Effector CD8-positive, alpha-beta T cell (primary cell): ENCODE results near the gene KIF1B.
"Not testable (repeated sequence)": the region's sequence is repeated elsewhere in the genome, so short reads cannot be mapped to it uniquely, and the experiment has no call there.

Experiments used
- DNase-seq: peaks from one replicate; lab custom pipeline; 2025; lab: John Stamatoyannopoulos, UW

The KIF1B gene

DNA sequence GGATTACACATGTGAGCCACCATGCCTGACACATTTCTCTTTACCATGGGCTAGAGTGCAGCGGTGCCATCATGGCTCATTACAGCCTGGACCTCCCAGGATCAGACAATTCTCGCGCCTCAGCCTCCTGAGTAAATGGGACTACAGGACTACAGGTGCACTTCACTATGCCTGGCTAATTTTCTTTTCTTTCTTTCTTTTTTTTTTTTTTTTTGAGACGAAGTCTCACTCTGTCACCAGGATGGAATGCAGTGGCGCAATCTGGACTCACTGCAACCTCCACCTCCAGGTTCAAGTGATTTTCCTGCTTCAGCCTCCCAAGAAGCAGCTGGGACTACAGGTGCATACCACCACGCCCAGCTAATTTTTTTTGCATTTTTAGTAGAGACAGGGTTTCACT, 14.8 kb upstream of the KIF1B start:
- DNase-seq: no peak

DNA sequence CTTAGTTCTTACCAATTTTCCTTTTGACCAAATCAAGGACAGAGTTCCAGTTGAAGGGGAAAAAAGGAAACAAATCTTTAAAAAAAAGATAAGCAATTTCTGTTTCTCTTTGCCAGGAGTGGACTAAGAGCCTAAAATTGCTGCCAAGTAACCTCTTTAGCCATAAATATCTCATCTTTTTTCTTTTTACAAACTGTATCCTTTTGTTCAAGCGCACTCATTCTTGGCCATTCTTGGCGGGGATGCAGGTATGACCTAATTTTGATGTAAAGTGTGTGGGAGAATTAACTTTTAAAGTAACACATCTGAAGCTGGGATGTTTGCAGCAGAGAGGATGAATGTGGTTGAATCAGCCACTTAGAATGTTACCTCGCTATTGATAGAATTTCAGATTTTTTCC, 13.4 kb upstream of the KIF1B start:
- DNase-seq: no peak

DNA sequence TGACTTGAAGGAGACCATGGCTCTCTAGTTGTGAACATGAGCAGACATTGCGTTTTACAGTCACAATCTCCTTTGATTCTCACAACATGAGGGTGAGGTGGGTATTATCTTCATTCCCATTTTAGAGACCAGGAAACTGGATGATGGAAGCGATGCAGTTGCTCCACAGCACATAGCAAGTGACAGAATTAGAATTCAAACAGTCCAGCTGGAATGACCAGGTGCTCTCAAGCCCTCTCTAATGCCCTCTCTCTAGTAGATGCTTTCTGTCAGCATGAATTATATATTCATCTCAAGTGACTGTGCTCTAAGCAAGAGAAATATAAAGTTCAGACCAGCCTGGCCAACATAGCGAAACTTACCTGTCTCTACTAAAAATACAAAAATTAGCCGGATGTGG, 9.8 kb upstream of the KIF1B start:
- no peak for DNase-seq

DNA sequence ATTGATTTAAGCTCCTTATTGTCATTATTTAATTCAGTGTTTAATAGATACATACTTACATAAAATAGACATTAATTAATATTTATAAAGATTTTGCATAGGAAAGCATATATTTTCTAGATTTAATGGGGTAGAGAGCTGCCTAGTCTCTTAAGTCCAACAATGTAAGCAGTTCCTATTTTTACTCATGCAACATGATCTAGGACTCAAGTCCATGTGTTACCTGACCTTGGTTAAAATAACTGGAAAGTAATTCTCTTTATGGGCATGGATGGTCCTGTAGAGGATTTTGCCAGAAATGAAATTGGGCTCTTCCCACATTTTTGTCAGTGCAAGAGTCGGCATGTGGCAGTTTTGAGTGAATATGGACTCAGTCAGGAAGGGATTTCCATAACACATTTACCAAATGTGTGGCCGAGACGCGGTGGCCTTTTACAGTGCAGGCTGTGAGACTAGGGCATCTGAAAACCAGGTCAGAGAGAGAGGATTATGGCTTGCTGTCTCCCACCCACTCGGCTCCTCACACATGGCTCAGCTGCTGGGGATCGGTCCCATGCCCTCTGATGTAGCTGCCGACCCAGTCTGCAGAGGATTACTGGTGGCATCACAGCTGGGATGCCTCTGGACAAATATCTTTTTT, 6.2 kb upstream of the KIF1B start:
- no peak for DNase-seq

DNA sequence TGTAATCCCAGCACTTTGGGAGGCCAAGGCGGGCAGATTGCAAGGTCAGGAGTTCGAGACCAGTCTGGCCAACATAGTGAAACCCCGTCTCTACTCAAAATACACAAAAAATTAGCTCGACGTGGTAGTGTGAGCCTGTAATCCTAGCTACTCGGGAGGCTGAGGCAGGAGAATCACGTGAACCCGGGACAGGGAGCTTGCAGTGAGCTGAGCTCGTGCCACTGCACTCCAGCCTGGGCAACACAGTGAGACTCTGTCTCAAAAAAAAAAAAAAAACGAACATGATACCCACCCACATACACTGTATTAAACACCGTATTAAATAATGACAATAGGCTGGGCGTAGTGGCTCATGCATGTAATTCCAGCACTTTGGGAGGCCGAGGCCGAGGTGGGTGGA, 5.2 kb upstream of the KIF1B start:
- not testable (repeated sequence) for DNase-seq

DNA sequence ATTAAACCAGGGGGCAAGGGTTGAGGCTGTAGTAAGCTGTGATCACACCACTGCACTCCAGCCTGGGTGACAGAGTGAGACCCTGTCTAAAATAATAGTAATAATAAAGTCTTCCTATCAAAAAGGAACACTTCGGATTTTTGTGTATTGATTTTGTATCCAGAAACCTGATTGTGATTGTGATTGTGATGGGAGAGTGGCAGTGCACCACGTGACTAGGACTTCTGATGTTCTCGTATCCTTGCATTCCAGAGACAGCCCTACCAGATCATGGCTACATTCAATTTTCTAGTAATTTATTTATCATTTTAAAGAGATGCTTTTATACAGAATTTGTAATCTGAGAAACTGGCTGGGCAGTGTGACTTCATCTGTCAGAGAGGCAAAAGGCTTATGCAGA, 2.6 kb upstream of the KIF1B start:
- DNase-seq: no peak

DNA sequence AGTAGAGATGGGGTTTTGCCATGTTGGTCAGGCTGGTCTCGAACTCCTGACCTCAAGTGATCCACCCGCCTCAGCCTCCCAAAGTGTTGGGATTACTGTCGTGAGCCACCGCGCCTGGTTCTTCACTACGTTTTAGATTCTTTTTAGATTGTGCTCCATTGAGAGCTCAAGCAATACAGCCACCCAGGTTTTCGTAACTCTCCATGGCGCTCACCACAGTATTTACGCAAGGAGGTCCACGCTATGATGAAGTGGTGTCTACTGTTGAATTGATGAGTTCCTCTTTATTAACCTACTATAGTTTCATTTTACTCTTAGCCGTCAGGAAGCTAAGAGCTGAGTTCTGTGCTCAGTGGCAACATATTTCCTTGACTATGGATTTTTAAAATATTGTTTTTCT, 1.8 kb upstream of the KIF1B start:
- no peak for DNase-seq

DNA sequence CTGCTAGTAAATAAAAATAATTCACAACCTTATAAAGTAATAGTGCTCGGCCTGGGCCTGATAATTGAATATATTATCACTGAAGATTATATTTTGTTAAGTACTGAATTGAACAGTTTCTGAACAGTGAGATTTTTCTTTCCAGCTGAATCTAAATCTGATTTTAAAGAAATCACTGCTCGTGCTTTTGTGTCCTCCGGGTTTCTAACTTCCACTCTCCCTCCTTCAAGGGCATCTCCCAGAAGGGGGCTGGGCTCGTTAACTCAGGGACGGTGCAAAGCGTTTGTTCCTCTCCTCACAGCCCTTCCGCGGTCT, 823 bp upstream of the KIF1B start:
- DNase-seq: no peak

DNA sequence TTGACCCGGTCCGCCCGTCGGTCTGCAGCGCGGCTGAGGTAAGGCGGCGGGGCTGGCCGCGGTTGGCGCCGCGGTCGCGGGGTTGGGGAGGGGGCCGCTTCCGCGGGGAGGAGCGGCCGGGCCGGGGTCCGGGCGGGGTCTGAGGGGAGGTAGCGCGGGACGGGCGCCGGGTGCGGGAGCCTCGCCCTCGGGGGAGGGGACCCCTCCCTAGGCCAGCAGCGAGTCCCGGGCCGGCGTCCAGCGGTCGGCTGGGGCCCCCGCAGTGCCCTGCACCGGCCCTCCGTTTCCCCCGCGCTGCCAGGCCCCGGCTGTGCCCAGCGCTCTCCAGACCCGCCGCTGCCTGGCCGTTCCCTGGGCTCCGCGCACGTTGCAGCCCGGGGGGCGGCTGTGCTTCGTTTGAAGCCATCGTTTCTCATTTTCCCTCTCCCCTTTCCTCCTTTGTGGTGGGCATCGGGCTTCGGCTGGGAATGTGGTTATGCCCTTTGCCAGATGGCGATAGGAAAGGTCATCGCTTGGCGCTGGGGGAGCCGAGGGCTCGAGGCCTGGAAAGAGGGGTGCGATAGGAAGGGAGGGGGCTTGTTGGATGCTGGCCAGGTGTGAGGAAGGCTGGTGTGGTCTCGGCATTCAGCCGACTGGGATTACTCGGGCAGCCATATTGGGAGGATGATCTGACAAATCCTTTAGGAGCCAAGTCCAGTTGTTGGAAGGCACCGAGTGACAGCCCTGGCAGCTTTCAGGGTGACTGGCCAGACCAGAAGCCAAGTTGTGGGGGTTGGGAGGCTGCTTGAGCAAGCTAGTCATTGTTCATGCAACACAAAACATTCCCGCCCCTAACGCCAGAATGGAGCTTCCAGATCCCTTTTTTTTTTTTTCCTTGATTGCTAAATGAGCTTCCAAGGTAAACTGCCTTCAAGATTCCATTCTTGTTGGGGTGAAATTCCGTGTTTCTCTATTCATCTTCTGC, 753 bp downstream of the KIF1B start:
- no peak for DNase-seq

DNA sequence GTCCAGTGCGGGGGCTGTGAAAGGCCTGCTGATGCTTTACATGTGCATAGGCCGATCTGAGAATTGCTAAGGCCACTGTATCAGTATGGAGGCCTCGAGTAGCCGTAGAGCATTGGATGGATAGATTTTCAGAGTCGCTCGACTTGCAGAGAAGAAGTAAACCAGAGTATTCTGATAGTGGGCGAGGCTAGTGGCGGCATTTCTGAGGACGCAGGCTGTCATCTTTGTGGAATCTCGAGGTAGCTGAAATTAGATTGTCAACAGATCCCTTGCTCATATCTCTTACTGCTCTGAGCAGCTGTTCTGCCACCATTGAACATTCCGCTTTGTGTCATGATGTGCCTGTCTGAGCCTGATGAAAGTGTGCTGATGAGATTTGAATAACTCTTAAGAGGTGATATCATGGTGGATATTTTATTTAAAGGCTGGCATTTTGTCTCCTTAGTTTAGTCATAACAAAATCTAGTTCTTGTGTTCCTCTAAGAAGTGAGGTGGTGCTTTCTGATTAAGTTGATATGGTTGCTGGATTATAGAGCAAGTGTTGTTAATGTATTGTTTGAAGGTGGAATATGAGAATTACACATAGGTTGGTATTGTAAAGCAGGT, 1.5 kb downstream of the KIF1B start:
- no peak for DNase-seq

DNA sequence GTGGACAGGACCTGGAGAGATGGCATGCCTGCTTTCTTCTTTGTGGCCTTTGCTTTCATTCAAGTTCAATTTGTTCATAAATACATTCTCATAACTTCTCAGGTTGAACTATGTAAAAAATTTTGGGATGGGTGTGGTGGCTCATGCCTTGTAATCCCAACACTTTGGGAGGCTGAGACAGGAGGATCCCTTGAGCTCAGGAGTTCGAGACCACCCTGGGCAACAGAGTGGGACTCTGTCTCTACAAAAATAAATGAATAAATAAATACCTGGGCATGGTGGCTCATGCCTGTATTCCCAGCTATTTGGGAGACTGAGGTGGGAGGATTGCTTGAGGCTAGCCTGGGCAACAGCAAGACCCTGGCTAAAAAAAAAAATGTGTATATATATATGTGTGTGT, 2.1 kb downstream of the KIF1B start:
- DNase-seq: no peak

DNA sequence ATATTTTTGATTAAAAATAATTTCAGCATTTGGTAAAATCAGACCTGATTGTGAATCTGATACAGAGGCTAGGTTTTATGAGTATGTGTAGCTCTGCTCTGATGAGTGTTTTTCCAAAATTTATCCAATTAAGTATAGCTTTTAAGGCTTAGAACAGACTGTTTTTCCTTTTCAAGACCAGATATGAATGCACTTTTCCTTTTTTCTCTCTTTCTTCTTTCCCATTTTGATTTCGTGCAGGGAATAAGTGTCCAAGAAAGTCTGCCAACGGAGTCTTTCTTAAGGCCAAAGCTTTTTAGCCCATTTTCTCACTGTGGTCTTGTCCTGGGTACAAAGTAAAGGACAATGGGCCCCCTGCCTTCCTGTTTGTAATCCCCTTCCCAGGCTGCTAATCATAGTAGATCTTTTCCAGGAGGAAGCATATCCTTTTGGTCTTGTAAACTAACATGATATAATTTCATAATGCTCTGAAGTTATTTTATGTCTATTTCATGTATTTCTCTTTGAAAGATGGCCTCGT, 2.9 kb downstream of the KIF1B start:
- DNase-seq: no peak

DNA sequence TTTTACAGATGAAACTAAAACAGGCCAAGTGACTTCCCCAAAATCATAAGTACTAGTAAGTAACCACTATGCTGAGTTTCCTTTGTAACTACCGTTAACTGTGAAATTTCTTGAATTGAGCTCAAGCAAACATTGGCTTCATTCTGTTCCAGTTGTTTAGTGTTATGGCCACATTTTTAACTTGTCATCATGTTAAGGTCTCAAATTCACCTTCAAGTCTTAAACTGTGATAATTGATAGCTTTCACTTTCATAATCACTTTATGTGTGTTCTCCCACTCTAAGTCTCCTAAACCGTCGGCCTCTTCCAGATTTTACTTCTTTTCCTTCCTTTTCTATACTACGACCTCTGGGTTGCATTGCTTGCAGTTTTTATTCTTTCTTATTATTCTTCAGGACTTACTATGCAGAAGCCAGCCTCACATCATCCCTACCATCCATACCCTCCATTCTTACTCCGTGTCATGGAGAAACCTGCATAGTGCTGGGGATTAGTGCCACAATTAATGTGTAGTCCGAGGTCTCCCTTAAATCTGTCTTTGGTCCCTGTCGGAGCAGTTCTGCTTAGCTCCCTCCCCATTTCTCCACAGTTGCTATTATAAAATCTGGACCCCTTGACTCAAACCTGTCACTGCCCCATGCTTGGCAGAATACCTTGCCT, 5.8 kb downstream of the KIF1B start:
- DNase-seq: no peak

DNA sequence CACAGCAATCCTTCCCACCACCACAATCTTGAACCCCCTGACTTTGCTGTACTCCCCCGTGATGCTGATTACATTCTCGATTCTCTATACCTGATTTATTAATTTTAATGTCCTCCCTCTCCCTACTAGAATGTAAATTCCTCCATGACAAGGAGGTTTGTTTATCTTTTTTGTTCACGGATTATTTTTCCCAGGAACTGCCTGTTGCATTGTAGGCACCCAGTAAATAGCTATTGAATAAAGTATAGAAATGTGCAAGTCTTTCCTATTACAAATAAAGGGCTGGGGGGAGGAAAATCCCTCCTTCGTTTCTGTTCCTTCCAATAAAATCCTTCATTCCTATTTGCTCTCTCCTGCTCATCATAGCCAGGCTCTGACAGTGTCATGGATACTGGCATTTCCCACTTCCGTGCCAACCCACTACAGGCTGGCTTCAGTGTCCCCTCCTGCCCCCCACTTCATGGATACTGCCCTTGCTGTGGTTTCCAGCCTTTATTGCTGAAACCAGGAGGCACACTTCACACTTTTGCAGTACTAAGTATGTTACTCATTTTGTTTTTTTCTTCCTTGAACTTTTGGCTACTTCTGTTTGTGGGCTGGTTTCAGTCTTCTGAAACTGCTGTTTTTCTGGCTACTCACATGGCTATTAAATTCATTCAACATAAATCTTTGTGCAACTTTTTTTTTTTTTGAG, 7.5 kb downstream of the KIF1B start:
- no peak for DNase-seq

DNA sequence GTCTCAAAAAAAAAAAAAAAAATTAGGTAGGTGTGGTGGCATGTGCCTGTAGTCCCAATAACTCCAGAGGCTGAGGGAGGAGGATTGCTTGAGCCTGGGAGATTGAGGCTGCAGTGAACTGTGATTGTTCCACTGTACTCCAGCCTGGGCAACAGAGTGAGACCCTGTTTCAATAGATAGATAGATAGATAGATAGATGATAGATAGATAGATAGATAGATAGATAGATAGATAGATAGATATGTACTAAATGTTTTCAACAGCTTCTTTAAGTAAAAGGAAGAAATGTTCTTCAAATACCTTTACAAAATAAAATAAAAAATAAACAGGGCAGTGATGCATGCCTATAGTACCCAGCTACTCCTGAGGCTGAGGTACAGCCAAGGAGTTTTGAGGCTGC, 9.8 kb downstream of the KIF1B start:
- no peak for DNase-seq

DNA sequence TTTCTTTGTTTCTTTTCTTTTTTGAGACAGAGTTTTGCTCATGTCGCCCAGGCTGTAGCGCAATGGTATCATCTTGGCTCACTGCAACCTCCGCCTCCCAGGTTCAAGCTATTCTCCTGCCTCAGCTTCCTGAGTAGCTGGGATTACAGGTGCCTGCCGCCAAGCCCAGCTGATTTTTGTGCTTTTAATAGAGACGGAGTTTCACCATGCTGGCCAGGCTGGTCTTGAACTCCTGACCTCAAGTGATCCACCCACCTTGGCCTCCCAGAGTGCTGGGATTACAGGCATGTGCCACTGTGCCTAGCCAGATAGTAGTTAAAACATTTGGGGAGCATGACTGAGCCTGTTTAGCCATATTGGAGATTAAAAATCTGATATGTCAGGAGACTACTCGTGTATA, 10.3 kb downstream of the KIF1B start:
- not testable (repeated sequence) for DNase-seq

DNA sequence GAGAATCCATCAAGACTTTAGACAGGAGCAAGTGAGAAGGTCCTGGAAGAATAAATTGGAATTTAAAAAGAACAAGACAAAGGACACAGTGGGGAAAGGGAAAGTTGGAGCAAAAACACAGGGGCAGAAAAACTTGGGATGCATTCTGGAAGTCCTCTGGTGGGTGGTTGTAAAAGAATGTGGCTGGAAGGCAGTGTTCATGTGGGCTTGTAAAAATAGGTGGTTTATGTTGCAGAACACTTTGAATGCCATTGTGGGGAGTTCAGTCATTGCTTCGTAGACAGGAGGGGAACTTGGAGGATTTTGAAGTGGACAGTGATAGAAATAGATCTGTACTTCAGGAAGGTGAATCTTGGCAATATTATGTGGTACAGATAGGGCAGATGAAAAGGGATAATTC, 15.2 kb downstream of the KIF1B start:
- DNase-seq: no peak

DNA sequence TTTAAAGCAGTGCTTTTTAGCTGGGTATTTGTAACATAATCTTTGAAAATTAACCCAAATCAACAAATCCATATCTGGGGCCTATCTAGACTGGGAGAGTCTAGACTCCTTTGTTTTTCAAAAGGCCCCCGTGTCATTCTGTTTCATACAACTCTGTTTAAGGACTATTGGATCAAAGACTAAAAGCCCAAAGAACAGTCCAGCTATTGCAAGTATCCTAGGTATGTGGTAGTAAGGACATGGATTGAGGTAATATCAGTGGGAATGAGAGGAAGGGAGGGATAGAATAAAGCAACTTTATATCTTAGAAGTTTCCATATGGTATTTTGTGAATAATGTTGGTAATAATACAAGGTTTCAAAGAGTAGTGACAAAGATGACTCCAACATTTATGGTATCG, 18.2 kb downstream of the KIF1B start:
- no peak for DNase-seq

DNA sequence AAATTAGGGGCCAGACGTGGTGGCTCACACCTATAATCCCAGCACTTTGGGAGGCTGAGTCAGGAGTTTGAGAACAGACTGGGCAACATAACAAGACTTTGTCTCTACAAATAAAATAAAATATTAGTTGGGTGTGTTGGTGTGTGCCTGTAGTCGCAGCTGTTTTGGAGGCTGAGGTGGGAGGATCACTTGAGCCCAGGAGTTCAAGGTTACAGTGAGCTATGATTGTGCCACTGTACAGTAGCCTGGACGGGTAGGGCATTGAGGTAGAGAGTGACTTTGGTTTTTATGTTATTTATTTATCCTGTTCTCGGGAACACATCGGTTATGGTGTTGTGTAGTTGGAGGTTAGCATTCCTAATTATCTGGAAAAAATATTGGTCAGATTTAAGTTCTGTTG, 19.5 kb downstream of the KIF1B start:
- DNase-seq: no peak

DNA sequence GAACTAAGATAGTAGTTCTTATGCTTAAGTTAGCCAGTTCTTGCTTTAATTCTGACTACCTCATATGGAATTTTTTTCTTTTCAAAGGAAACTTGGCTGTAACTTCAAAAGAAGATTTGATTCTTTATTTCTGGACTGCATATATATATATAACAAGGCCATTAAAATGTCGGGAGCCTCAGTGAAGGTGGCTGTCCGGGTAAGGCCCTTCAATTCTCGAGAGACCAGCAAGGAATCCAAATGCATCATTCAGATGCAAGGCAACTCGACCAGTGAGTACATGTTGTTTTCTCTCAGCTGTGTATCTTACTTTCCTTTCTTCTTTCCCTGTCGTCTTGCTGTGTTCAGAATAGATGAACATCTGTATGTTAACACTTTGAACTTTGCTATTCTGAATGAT, 21.8 kb downstream of the KIF1B start:
- DNase-seq: no peak

DNA sequence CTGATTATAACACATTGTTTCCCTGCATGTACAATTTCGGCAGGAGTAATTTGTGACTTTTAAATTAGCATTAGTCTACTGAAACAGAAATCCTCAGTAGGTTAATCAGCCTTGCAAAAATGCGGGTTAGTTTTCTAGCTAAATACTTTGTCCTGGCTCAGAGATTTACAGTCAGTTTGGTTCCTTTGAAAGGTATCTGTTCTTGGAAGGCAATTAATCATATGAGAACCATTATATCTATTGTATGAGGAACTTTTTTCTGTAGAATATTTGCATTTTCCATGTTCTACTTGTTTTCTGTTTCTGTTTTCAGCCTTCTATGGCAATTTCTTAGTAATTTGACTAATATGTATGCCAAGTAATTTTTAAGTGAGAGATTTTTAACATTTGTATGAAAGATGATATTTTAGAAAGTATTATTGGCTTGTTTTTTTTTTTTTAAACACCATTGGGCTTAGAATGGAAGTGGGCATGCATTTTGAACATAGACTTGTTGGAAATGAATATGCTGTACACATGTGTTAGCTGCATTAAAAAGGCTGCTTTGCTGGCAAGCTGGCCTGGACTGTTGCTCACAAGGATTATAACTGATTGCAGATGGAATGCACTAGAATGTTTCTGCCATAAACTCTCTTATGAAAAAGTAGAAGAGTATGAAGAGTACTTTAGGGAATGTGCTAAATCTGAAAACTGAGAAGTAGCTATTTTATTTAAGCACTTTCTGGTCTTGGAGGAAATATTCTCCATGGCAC, 26.2 kb downstream of the KIF1B start:
- no peak for DNase-seq
